ENCODE results near the gene CACNA1I. TPM values are rescaled to one million over a fixed set of nuclear protein-coding genes. Genes with fewer than 3 reads are reported as not detected.

The CACNA1I gene
- total RNA-seq, 1 donor from 2014 or later = not detected

DNA sequence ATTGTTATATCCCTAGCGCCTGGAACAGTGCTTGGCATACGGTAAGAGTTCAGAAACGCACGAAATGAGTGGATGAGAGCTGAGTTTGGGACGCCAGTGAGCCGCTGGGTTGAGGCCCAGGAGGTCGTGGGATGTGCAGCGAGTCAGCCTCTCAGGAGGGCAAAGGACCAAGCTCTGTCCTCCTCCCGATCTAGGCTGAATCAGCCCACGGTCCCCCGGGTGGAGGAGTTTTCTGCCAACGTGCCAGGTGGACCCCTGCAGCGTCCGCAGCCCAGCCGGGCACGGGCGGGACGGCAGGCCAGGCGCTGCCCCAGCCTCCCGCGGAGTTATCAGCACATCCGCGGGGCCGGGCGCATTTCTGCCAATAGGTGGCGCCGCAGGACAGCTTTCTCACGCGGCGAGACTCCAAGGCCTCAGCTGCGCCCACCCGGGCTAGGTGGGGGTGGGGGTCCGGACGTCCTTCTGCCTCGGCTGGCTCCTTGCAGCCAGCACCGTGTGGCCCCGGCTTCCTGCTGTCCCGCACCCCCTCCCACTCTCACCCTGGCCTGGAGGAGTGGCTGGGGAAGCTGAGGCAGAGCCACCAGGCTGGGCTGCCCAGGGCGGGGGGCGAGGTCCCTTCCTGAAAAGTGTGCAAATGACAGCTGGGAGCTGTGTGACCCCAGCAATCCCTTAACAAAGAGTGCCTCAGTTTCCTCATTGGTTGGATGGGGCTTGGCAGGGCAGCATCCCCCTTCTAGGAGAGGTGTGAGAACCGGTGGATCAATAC lies 35.8 kb upstream of the CACNA1I start:
- H3K36me3 ChIP-seq (ENCODE audit: control insufficient read depth, insufficient read depth, low read length) = peaks cover 3% of the 10 kb centered on the region
- H3K27me3 ChIP-seq (ENCODE audit: control insufficient read depth, insufficient read depth, low read length) = no peaks in the 10 kb centered on the region
- no peak overlapping the region for H3K4me3 ChIP-seq (ENCODE audit: low read depth, low read length)
- no peak for DNase-seq (ENCODE audit: low read depth)
- FAIRE-seq = peak; percentile 68
- TF ChIP-seq, protein P1, sequence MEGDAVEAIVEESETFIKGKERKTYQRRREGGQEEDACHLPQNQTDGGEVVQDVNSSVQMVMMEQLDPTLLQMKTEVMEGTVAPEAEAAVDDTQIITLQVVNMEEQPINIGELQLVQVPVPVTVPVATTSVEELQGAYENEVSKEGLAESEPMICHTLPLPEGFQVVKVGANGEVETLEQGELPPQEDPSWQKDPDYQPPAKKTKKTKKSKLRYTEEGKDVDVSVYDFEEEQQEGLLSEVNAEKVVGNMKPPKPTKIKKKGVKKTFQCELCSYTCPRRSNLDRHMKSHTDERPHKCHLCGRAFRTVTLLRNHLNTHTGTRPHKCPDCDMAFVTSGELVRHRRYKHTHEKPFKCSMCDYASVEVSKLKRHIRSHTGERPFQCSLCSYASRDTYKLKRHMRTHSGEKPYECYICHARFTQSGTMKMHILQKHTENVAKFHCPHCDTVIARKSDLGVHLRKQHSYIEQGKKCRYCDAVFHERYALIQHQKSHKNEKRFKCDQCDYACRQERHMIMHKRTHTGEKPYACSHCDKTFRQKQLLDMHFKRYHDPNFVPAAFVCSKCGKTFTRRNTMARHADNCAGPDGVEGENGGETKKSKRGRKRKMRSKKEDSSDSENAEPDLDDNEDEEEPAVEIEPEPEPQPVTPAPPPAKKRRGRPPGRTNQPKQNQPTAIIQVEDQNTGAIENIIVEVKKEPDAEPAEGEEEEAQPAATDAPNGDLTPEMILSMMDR (IDR thresholded peaks at IDR 0.05; ENCODE audit: insufficient read depth, low read length, severe bottlenecking) = peak; percentile 96

DNA sequence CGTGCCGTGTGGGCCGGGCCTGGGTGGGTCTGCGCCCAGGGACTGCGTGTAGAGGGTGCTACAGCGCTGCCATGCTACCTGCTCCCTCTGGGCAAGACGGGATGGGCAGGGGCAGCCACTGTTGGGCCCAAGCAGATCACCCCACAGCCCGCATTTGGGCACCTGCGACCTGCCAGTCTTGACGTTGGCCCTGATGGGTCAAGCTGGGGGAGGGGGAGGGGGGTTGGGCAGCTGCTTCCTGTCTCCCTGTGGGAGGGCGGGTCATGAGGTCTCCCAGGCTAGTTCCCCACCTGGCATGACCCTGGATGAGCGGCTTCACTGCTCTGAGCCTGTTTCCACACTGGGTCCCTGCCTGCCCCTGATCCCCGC lies 35.2 kb upstream of the CACNA1I start:
- no peaks in the 10 kb centered on the region for H3K36me3 ChIP-seq (ENCODE audit: control insufficient read depth, insufficient read depth, low read length)
- no peak overlapping the region for H3K4me3 ChIP-seq (ENCODE audit: low read depth, low read length)
- DNase-seq (ENCODE audit: low read depth) (no peak), FAIRE-seq (no peak)
- no peaks in the 10 kb centered on the region for H3K27me3 ChIP-seq (ENCODE audit: control insufficient read depth, insufficient read depth, low read length)
- TF ChIP-seq, protein P1 (IDR thresholded peaks at IDR 0.05; ENCODE audit: insufficient read depth, low read length, severe bottlenecking) = no peak

- Histone ChIP-seq H3K4me3 (ENCODE audit: low read depth, low read length) (no peak overlapping the region), H3K27me3 (ENCODE audit: control insufficient read depth, insufficient read depth, low read length) (no peaks in the 10 kb centered on the region), H3K36me3 (ENCODE audit: control insufficient read depth, insufficient read depth, low read length) (no peaks in the 10 kb centered on the region)
- FAIRE-seq (no peak), DNase-seq (ENCODE audit: low read depth) (no peak)
- TF ChIP-seq, protein P1 (IDR thresholded peaks at IDR 0.05; ENCODE audit: insufficient read depth, low read length, severe bottlenecking) = no peak
Measured at GRCh38 chr22:39535831-39536449, 34.6 kb upstream of the CACNA1I start.

DNA sequence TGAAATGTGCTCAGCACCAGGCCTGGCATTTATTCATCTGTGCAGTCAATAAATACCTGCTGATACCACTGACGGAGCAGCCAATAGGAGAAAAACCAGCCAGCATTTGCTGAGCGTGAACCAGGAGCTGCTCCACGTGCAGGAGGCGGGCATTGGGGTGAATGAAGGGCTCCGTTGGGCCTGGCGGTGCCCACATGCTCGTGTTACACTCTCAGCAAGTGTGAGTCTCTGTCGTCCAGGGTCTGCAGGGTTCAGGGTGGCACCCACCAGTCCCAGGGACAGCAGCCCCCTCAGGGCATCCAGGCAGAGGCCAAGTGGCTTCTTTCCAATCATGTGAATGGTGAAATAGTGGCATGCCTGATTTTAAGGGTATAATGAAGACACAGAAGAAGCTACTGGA lies 33.8 kb upstream of the CACNA1I start:
- Histone ChIP-seq H3K4me3 (ENCODE audit: low read depth, low read length) (no peak overlapping the region), H3K36me3 (ENCODE audit: control insufficient read depth, insufficient read depth, low read length) (no peaks in the 10 kb centered on the region), H3K27me3 (ENCODE audit: control insufficient read depth, insufficient read depth, low read length) (no peaks in the 10 kb centered on the region)
- TF ChIP-seq, protein P1 (IDR thresholded peaks at IDR 0.05; ENCODE audit: insufficient read depth, low read length, severe bottlenecking) = no peak
- FAIRE-seq = no peak
- DNase-seq (ENCODE audit: low read depth) = no peak

GRCh38 chr22:39537975-39538374 lies 32.6 kb upstream of the CACNA1I start:
- DNase-seq (ENCODE audit: low read depth) = no peak
- TF ChIP-seq, protein P1 (IDR thresholded peaks at IDR 0.05; ENCODE audit: insufficient read depth, low read length, severe bottlenecking) = no peak
- no peak for FAIRE-seq
- H3K4me3 ChIP-seq (ENCODE audit: low read depth, low read length) = no peak overlapping the region
- H3K27me3 ChIP-seq (ENCODE audit: control insufficient read depth, insufficient read depth, low read length) = no peaks in the 10 kb centered on the region
- no peaks in the 10 kb centered on the region for H3K36me3 ChIP-seq (ENCODE audit: control insufficient read depth, insufficient read depth, low read length)
